ENCODE results near the gene SORT1.
"Not testable (repeated sequence)": the region's sequence is repeated elsewhere in the genome, so short reads cannot be mapped to it uniquely, and the experiment has no call there.

Gene SORT1

GRCh38 chr1:109396871-109397580 is 692 bp downstream of the SORT1 start:
- DNase-seq, result no peak

GRCh38 chr1:109396513-109396839 is 1.2 kb downstream of the SORT1 start:
- no peak for DNase-seq

GRCh38 chr1:109395602-109396512 is 1.9 kb downstream of the SORT1 start:
- DNase-seq, result no peak

GRCh38 chr1:109395282-109395599 is 2.5 kb downstream of the SORT1 start:
- DNase-seq, result not testable (repeated sequence)

GRCh38 chr1:109394591-109395281 is 3.0 kb downstream of the SORT1 start:
- DNase-seq, result no peak

- DNase-seq, result no peak
Measured at GRCh38 chr1:109393617-109394233, 4.0 kb downstream of the SORT1 start.

- no peak for DNase-seq
Measured at GRCh38 chr1:109392788-109393616, 4.7 kb downstream of the SORT1 start.

GRCh38 chr1:109392037-109392787 is 5.5 kb downstream of the SORT1 start:
- DNase-seq, result no peak

GRCh38 chr1:109391626-109392025 is 6.1 kb downstream of the SORT1 start:
- no peak for DNase-seq

- DNase-seq, result no peak
Measured at GRCh38 chr1:109391157-109391556, 6.6 kb downstream of the SORT1 start.

GRCh38 chr1:109389638-109390341 is 7.9 kb downstream of the SORT1 start:
- DNase-seq, result no peak

- no peak for DNase-seq
Measured at GRCh38 chr1:109388884-109389637, 8.7 kb downstream of the SORT1 start.

- no peak for DNase-seq
Measured at GRCh38 chr1:109388208-109388711, 9.5 kb downstream of the SORT1 start.

- DNase-seq, result no peak
Measured at GRCh38 chr1:109386054-109386717, 11.5 kb downstream of the SORT1 start.

GRCh38 chr1:109385417-109385816 is 12.3 kb downstream of the SORT1 start:
- no peak for DNase-seq

GRCh38 chr1:109383854-109384253 is 13.9 kb downstream of the SORT1 start:
- no peak for DNase-seq

- no peak for DNase-seq
Measured at GRCh38 chr1:109383087-109383779, 14.5 kb downstream of the SORT1 start.

- no peak for DNase-seq
Measured at GRCh38 chr1:109381573-109381972, 16.1 kb downstream of the SORT1 start.

- DNase-seq, result no peak
Measured at GRCh38 chr1:109379907-109380306, 17.8 kb downstream of the SORT1 start.
